ENCODE results near the gene UBALD1. TPM values are rescaled to one million over a fixed set of nuclear protein-coding genes. Genes with fewer than 3 reads are reported as not detected.

The UBALD1 gene
- total RNA-seq, 4 donors from 2014 or later: 2.8 to 31.1 (median 23.5) TPM; not detected in 1

- no peaks in the 10 kb centered on the region for H3K9me3 ChIP-seq
- H3K4me1 ChIP-seq: peaks cover 0 to 12% of the 10 kb centered on the region in 2 donors
- no peak overlapping the region for H3K4me3 ChIP-seq
- H3K36me3 ChIP-seq: no peaks in the 10 kb centered on the region
- H3K27me3 ChIP-seq: no peaks in the 10 kb centered on the region
- no peak for TF ChIP-seq CTCF (IDR thresholded peaks at IDR 0.05)
- no peak for TF ChIP-seq POLR2A (IDR thresholded peaks at IDR 0.05)
- peak overlapping the region; percentile 22 to 59 for H3K27ac ChIP-seq
- intact Hi-C loops (cut with DNase I; ENCODE audit: low total_unique reads): no loop called here
- DNase-seq: peak; percentile 71 to 78
Observed at GRCh38 chr16:4660454-4661007, 45.8 kb upstream of the UBALD1 start.

GRCh38 chr16:4659363-4660353 lies 45.0 kb upstream of the UBALD1 start:
- peaks cover 0 to 12% of the 10 kb centered on the region in 2 donors for H3K4me1 ChIP-seq
- no peaks in the 10 kb centered on the region for H3K36me3 ChIP-seq
- no peak for DNase-seq
- TF ChIP-seq POLR2A (IDR thresholded peaks at IDR 0.05) (no peak), CTCF (IDR thresholded peaks at IDR 0.05) (no peak)
- H3K27ac ChIP-seq: peak overlapping the region; percentile 13 to 59
- no peak overlapping the region for H3K4me3 ChIP-seq
- intact Hi-C loops (cut with DNase I; ENCODE audit: low total_unique reads): no loop called here
- H3K9me3 ChIP-seq: no peaks in the 10 kb centered on the region
- H3K27me3 ChIP-seq: no peaks in the 10 kb centered on the region

- intact Hi-C loops (cut with DNase I; ENCODE audit: low total_unique reads): no loop called here
- peaks cover 0 to 12% of the 10 kb centered on the region in 2 donors for H3K4me1 ChIP-seq
- TF ChIP-seq POLR2A (IDR thresholded peaks at IDR 0.05): no peak
- H3K27me3 ChIP-seq: no peaks in the 10 kb centered on the region
- DNase-seq: no peak
- no peak overlapping the region for H3K27ac ChIP-seq
- H3K4me3 ChIP-seq: no peak overlapping the region
- H3K9me3 ChIP-seq: no peaks in the 10 kb centered on the region
- no peaks in the 10 kb centered on the region for H3K36me3 ChIP-seq
Observed at GRCh38 chr16:4656695-4657686, 42.3 kb upstream of the UBALD1 start.

GRCh38 chr16:4656221-4656620 lies 41.5 kb upstream of the UBALD1 start:
- intact Hi-C loops (cut with DNase I; ENCODE audit: low total_unique reads): no loop called here
- no peaks in the 10 kb centered on the region for H3K27me3 ChIP-seq
- no peak overlapping the region for H3K4me3 ChIP-seq
- no peaks in the 10 kb centered on the region for H3K9me3 ChIP-seq
- H3K36me3 ChIP-seq: no peaks in the 10 kb centered on the region
- no peak for DNase-seq
- TF ChIP-seq CTCF (IDR thresholded peaks at IDR 0.05): no peak
- no peak for TF ChIP-seq POLR2A (IDR thresholded peaks at IDR 0.05)
- peaks cover 0 to 12% of the 10 kb centered on the region in 2 donors for H3K4me1 ChIP-seq
- H3K27ac ChIP-seq: no peak overlapping the region

- no peaks in the 10 kb centered on the region for H3K9me3 ChIP-seq
- H3K36me3 ChIP-seq: no peaks in the 10 kb centered on the region
- intact Hi-C loops (cut with DNase I; ENCODE audit: low total_unique reads): no loop called here
- no peak overlapping the region for H3K27ac ChIP-seq
- no peak for DNase-seq
- H3K4me1 ChIP-seq: peaks cover 0 to 12% of the 10 kb centered on the region in 2 donors
- H3K27me3 ChIP-seq: no peaks in the 10 kb centered on the region
- no peak overlapping the region for H3K4me3 ChIP-seq
- TF ChIP-seq POLR2A (IDR thresholded peaks at IDR 0.05) (no peak), CTCF (IDR thresholded peaks at IDR 0.05) (no peak)
Observed at GRCh38 chr16:4655801-4656200, 41.1 kb upstream of the UBALD1 start.
